A673 (cell line): ENCODE data around the gene STXBP5L.

ENCODE experiments used
- EZH2 ChIP-seq: fragments of 200-600 bp; sonication (generic); IDR thresholded peaks from 2 replicates; pipeline ENCODE4 v1.6.1; 2017; ENCODE audit warnings: borderline replicate concordance, low read depth, mild to moderate bottlenecking, mixed read lengths, antibody characterized with exemption, low read length; ENCODE audit not compliant: poor library complexity, severe bottlenecking
- TF ChIP-seq, protein P1 (sequence below): fragments of 300-800, 200-600 bp; sonication (generic); conservative IDR thresholded peaks from 2 replicates; pipeline ENCODE4 v1.5.1; 2017; ENCODE audit warnings: low read depth, mild to moderate bottlenecking, antibody characterized with exemption, low read length, moderate library complexity, mixed read lengths

DNA sequence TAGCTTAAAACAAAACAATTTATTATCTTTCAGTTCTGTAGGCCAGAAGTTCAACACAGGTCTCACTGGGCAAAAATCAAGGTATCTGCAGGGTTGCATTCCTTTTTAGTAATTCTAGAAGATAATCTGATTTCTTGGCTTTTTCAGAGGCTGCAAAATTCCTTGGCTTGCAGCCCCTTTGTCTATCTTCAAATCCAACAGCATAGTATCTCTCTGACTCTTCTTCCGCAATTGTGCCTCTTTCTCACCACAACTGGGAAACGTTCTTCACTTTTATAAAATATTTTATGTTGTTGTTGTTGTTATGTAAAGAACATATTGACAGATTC lies 218.7 kb downstream of the STXBP5L start:
- TF ChIP-seq, protein P1, sequence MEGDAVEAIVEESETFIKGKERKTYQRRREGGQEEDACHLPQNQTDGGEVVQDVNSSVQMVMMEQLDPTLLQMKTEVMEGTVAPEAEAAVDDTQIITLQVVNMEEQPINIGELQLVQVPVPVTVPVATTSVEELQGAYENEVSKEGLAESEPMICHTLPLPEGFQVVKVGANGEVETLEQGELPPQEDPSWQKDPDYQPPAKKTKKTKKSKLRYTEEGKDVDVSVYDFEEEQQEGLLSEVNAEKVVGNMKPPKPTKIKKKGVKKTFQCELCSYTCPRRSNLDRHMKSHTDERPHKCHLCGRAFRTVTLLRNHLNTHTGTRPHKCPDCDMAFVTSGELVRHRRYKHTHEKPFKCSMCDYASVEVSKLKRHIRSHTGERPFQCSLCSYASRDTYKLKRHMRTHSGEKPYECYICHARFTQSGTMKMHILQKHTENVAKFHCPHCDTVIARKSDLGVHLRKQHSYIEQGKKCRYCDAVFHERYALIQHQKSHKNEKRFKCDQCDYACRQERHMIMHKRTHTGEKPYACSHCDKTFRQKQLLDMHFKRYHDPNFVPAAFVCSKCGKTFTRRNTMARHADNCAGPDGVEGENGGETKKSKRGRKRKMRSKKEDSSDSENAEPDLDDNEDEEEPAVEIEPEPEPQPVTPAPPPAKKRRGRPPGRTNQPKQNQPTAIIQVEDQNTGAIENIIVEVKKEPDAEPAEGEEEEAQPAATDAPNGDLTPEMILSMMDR = no peak
- no peak for TF ChIP-seq EZH2
